G401 (cell line): ENCODE results near the gene ITGB5. TPM values are rescaled to one million over a fixed set of nuclear protein-coding genes. Genes with fewer than 3 reads are reported as not detected.
A peak's percentile ranks its signal among the peaks of the same experiment; 100 is the strongest.

Experiments used
- DNase-seq: peaks from one replicate; pipeline ENCODE4 v3.0.0-alpha.2; 2015; ENCODE audit warnings: low spot score
- in situ Hi-C: cut with HindIII; loops from 2 replicates; pipeline ENCODE4 v1.10.0; 2016; ENCODE audit warnings: low sequenced_read_pairs, mixed read lengths
- total RNA-seq: library from RNA; depleted of rRNA; stranded (reverse); fragments of >200 nt; shearing (Covaris generic); gene quantifications from 2 replicates; pipeline ENCODE4 v1.2.3, GENCODE V29; 2014; rRNA removed

The ITGB5 gene
- total RNA-seq, 1 experiment from 2014 or later: 47.2 TPM

DNA sequence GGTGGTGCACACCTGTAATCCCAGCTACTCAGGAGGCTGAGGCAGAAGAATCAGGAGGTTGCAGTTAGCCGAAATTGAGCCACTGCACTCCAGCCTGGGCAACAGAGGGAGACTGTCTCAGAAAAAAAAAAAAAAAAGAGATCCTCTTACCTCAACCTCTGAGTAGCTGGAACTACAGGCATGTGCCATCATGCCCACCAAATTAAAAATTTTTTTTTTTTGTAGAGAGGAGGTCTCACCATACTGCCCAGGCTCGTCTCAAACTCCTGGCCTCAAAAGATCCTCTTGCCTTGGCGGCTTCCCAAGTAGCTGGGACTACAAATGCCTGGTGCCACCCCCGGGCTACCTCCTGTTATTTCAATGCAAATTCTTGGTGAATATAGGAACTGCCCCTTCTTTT is 155.4 kb downstream of the ITGB5 start:
- DNase-seq: no peak
- in situ Hi-C loops: no loop called here

- DNase-seq: no peak
- in situ Hi-C loops: no loop called here
Measured at GRCh38 chr3:124730941-124731297, 156.2 kb downstream of the ITGB5 start.

- in situ Hi-C loops: no loop called here
- peak; percentile 89 for DNase-seq
Measured at GRCh38 chr3:124730129-124730940, 156.8 kb downstream of the ITGB5 start, which contains the start of gene UMPS. UMPS (plus strand) TSS chr3:124730452; CDS start chr3:124730472, 20 bp downstream.

DNA sequence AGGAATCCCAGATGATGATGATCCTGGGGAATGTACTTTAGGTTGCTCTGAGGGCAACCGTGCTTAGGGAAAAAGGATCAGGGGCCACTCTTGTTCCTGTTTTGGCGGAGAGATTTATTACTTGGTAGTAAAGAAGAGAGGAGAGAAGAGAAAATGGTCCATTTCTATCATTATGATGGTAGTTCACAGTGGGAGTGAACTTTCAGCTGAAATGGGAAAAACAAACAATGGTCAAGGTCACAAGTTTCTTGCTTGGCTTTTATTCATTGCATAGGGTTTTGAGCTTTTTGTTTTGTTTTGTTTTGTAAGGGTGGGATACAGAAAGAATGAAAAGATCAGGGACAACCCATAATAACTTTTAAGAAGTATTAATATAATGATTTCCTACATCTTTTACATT is 164.6 kb downstream of the ITGB5 start:
- no peak for DNase-seq
- in situ Hi-C loops: no loop called here

DNA sequence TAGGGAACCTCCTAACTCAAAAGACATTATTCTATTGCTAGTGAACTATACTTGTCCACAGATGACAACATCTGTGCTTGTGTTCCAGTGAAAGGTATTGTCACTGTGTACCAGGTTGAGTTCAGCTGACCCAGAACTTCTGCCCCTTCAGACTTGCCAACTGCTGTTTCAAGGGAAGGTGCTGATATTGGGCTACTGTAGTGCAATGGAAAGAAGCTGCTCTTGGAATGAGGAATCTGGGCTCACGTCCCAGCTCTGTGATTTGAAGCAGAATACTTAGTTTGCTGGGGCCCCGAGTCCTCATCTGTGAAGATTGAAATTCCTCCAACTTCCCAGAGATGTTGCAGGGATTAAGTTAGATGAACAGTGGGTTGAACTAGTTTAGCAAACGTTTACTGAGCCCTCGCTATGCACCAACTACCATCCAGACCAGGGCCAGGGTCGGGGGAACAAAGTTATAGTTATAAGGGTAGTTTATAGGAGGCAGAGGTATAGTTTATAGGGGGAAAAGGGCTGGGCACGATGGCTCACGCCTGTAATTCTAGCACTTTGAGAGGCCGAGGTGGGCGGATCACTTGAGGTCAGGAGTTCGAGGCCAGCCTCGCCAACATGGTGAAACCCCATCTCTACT is 172.8 kb downstream of the ITGB5 start:
- in situ Hi-C loops: no loop called here
- no peak for DNase-seq

Other genes with a start within 250 kb of the ITGB5 start
- 53.5 and 54.2 TPM in 2 replicates for gene UMPS, start 156.9 kb downstream of the ITGB5 start, total RNA-seq
- not detected in 2 replicates for gene MUC13, start 47.4 kb upstream of the ITGB5 start, total RNA-seq
- gene HEG1, start 168.6 kb upstream of the ITGB5 start, total RNA-seq: 3.1 and 3.8 TPM in 2 replicates